ENCODE measurements around the gene GNAL. TPM values are rescaled to one million over a fixed set of nuclear protein-coding genes. Genes with fewer than 3 reads are reported as not detected.

GNAL gene
- total RNA-seq, 2 donors from 2014 or later = 4.2 to 14.3 TPM

- Histone ChIP-seq H3K4me1 (replicated peaks) (no peaks in the 10 kb centered on the region), H3K4me3 (no peak overlapping the region), H3K9me3 (no peaks in the 10 kb centered on the region), H3K27ac (no peak overlapping the region), H3K27me3 (replicated peaks; ENCODE audit: insufficient read depth) (peaks cover 6% of the 10 kb centered on the region), H3K36me3 (no peaks in the 10 kb centered on the region)
- TF ChIP-seq POLR2AphosphoS5 (IDR thresholded peaks at IDR 0.05) (no peak), POLR2A (IDR thresholded peaks at IDR 0.05) (no peak), CTCF (IDR thresholded peaks at IDR 0.05) (no peak)
- intact Hi-C loops (cut with DNase I) = loop anchor here (5.0 to 10.0 kb wide), 4 partner anchors 69 to 377 kb away; no protein-coding TSS in a partner anchor
- 98% methylated on average over 5 of the region's 5 CpGs for WGBS
- DNase-seq (ENCODE audit: low spot score) = no peak
These were observed 31.0 kb upstream of the GNAL start for GRCh38 chr18:11658019-11658418.

GRCh38 chr18:11658989-11659388, 30.1 kb upstream of the GNAL start:
- no peak overlapping the region for H3K27ac ChIP-seq
- H3K9me3 ChIP-seq = no peaks in the 10 kb centered on the region
- peaks cover 6% of the 10 kb centered on the region for H3K27me3 ChIP-seq (replicated peaks; ENCODE audit: insufficient read depth)
- no peak for TF ChIP-seq CTCF (IDR thresholded peaks at IDR 0.05)
- no peak for TF ChIP-seq POLR2A (IDR thresholded peaks at IDR 0.05)
- TF ChIP-seq POLR2AphosphoS5 (IDR thresholded peaks at IDR 0.05) = no peak
- H3K36me3 ChIP-seq = no peaks in the 10 kb centered on the region
- no peaks in the 10 kb centered on the region for H3K4me1 ChIP-seq (replicated peaks)
- WGBS = 78% methylated on average over 6 of the region's 6 CpGs
- no peak overlapping the region for H3K4me3 ChIP-seq
- intact Hi-C loops (cut with DNase I) = loop anchor here (5.0 to 10.0 kb wide), 4 partner anchors 68 to 376 kb away; no protein-coding TSS in a partner anchor
- no peak for DNase-seq (ENCODE audit: low spot score)

GRCh38 chr18:11660691-11661090, 28.4 kb upstream of the GNAL start:
- 94% methylated on average over 7 of the region's 7 CpGs for WGBS
- Histone ChIP-seq H3K27ac (no peak overlapping the region), H3K9me3 (no peaks in the 10 kb centered on the region), H3K36me3 (no peaks in the 10 kb centered on the region), H3K4me3 (no peak overlapping the region), H3K27me3 (replicated peaks; ENCODE audit: insufficient read depth) (no peaks in the 10 kb centered on the region), H3K4me1 (replicated peaks) (no peaks in the 10 kb centered on the region)
- intact Hi-C loops (cut with DNase I) = no loop called here
- TF ChIP-seq POLR2AphosphoS5 (IDR thresholded peaks at IDR 0.05) (no peak), POLR2A (IDR thresholded peaks at IDR 0.05) (no peak), CTCF (IDR thresholded peaks at IDR 0.05) (no peak)
- DNase-seq (ENCODE audit: low spot score) = no peak

- no peaks in the 10 kb centered on the region for H3K4me1 ChIP-seq (replicated peaks)
- no peak for TF ChIP-seq POLR2AphosphoS5 (IDR thresholded peaks at IDR 0.05)
- no peak for TF ChIP-seq CTCF (IDR thresholded peaks at IDR 0.05)
- intact Hi-C loops (cut with DNase I) = no loop called here
- no peak overlapping the region for H3K4me3 ChIP-seq
- no peaks in the 10 kb centered on the region for H3K27me3 ChIP-seq (replicated peaks; ENCODE audit: insufficient read depth)
- no peak overlapping the region for H3K27ac ChIP-seq
- no peaks in the 10 kb centered on the region for H3K36me3 ChIP-seq
- 88% methylated on average over 5 of the region's 5 CpGs for WGBS
- H3K9me3 ChIP-seq = no peaks in the 10 kb centered on the region
- no peak for DNase-seq (ENCODE audit: low spot score)
These were observed 27.6 kb upstream of the GNAL start for GRCh38 chr18:11661430-11661829.

GRCh38 chr18:11663439-11664029, 25.5 kb upstream of the GNAL start:
- H3K27me3 ChIP-seq (replicated peaks; ENCODE audit: insufficient read depth) = no peaks in the 10 kb centered on the region
- no peaks in the 10 kb centered on the region for H3K9me3 ChIP-seq
- H3K4me1 ChIP-seq (replicated peaks) = no peaks in the 10 kb centered on the region
- H3K4me3 ChIP-seq = no peak overlapping the region
- no peak overlapping the region for H3K27ac ChIP-seq
- intact Hi-C loops (cut with DNase I) = no loop called here
- no peaks in the 10 kb centered on the region for H3K36me3 ChIP-seq
- WGBS = 81% methylated on average over 6 of the region's 6 CpGs
- no peak for DNase-seq (ENCODE audit: low spot score)
- TF ChIP-seq POLR2A (IDR thresholded peaks at IDR 0.05) (no peak), POLR2AphosphoS5 (IDR thresholded peaks at IDR 0.05) (no peak), CTCF (IDR thresholded peaks at IDR 0.05) (no peak)
